Coronary artery (tissue), 2 donors: ENCODE data around the gene SEMA4D.
A peak's percentile ranks its signal among the peaks of the same experiment; 100 is the strongest.

Source experiments
- DNase-seq: peaks from one replicate; pipeline ENCODE4 v3.0.0-alpha.2; 2017; ENCODE audit warnings: low spot score
- H3K27ac ChIP-seq, 2 donors: fragments of 200-600 bp; sonication (generic); one replicate each; pipeline ENCODE4 v1.5.1; 2016 to 2019
- H3K4me3 ChIP-seq: fragments of 200-600 bp; sonication (generic); 2 replicates; pipeline ENCODE4 v1.5.1; 2016; ENCODE audit warnings: mild to moderate bottlenecking, moderate library complexity
- CTCF ChIP-seq: fragments of 200-600 bp; sonication (generic); IDR thresholded peaks from one replicate; pipeline ENCODE4 v1.5.1; 2019; ENCODE audit warnings: antibody characterized with exemption

The SEMA4D gene

GRCh38 chr9:89502671-89503070 is 4.8 kb upstream of the SEMA4D start:
- H3K27ac ChIP-seq: no peak overlapping the region
- no peak for DNase-seq
- H3K4me3 ChIP-seq: no peak overlapping the region

GRCh38 chr9:89502038-89502601 is 4.2 kb upstream of the SEMA4D start:
- no peak for DNase-seq
- no peak overlapping the region for H3K27ac ChIP-seq
- no peak overlapping the region for H3K4me3 ChIP-seq
- TF ChIP-seq CTCF: no peak

More at GRCh38 chr9:89502671-89503070, 4.8 kb upstream of the SEMA4D start:
- no peak for TF ChIP-seq CTCF

- Histone ChIP-seq H3K27ac (no peak overlapping the region), H3K4me3 (no peak overlapping the region)
- no peak for DNase-seq
- TF ChIP-seq CTCF: no peak
These were observed 3.5 kb upstream of the SEMA4D start for GRCh38 chr9:89501311-89501898.

- DNase-seq: no peak
- Histone ChIP-seq H3K4me3 (no peak overlapping the region), H3K27ac (no peak overlapping the region)
- no peak for TF ChIP-seq CTCF
These were observed 2.1 kb upstream of the SEMA4D start for GRCh38 chr9:89500008-89500407.

- Histone ChIP-seq H3K4me3 (no peak overlapping the region), H3K27ac (peak overlapping the region in 1 of 2 donors; percentile 45)
- TF ChIP-seq CTCF: no peak
- DNase-seq: no peak
These were observed 1.1 kb upstream of the SEMA4D start for GRCh38 chr9:89498852-89499480.

- no peak for DNase-seq
- no peak for TF ChIP-seq CTCF
- Histone ChIP-seq H3K27ac (peak overlapping the region; percentile 40 to 47), H3K4me3 (peak overlapping the region; percentile 86)
These were observed 503 bp downstream of the SEMA4D start for GRCh38 chr9:89497257-89497963.
